Right lobe of liver (tissue), 4 donors: ENCODE data around the gene TBC1D5.
"Not testable (repeated sequence)": the region's sequence is repeated elsewhere in the genome, so short reads cannot be mapped to it uniquely, and the experiment has no call there.

ENCODE experiments used
- POLR2A ChIP-seq: fragments of 450-650 bp; IDR thresholded peaks from one replicate; pipeline ENCODE4 v1.6.1; 2017; ENCODE audit warnings: antibody characterized with exemption, mild to moderate bottlenecking
- TF ChIP-seq, protein P1 (sequence below), 4 donors: fragments of 200-600 bp in 3 of 4; fragments of 450-650 bp in 1 of 4; IDR thresholded peaks; one replicate each; pipeline versions ENCODE4 v1.5.1 to v1.8.0; 2016 to 2022; ENCODE audit warnings: antibody characterized with exemption in 4 of 4, mild to moderate bottlenecking in 2 of 4
- donor health status: DM: no; HTN: no; CAD: no.
- donor health status: DM: no; HTN: no; CAD: no.
- donor health status: DM: no; HTN: yes; CAD: no.

DNA sequence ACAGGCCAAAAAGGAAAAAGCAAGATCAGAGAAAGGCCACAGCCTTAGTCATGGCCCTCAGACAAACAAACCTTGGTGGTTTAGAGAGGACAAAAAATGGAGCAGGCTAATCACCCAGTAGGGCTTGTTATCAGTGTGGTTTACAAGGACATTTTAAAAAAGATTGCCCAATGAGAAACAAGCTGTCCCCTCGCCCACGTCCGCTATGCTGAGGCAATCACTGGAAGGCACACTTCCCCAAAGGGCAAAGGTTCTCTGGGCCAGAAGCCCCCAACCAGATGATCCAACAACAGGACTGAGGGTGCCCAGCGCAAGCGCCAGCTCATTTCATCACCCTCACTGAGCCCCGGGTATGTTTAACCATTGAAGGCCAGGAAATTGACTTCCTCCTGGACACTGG is 34.9 kb upstream of the TBC1D5 start:
- TF ChIP-seq POLR2A, result not testable (repeated sequence)
- TF ChIP-seq, protein P1, sequence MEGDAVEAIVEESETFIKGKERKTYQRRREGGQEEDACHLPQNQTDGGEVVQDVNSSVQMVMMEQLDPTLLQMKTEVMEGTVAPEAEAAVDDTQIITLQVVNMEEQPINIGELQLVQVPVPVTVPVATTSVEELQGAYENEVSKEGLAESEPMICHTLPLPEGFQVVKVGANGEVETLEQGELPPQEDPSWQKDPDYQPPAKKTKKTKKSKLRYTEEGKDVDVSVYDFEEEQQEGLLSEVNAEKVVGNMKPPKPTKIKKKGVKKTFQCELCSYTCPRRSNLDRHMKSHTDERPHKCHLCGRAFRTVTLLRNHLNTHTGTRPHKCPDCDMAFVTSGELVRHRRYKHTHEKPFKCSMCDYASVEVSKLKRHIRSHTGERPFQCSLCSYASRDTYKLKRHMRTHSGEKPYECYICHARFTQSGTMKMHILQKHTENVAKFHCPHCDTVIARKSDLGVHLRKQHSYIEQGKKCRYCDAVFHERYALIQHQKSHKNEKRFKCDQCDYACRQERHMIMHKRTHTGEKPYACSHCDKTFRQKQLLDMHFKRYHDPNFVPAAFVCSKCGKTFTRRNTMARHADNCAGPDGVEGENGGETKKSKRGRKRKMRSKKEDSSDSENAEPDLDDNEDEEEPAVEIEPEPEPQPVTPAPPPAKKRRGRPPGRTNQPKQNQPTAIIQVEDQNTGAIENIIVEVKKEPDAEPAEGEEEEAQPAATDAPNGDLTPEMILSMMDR (IDR thresholded peaks at IDR 0.05), result not testable (repeated sequence)
